ENCODE measurements around the gene ATP2A1. TPM values are rescaled to one million over a fixed set of nuclear protein-coding genes. Genes with fewer than 3 reads are reported as not detected.
A peak's percentile ranks its signal among the peaks of the same experiment; 100 is the strongest.

The ATP2A1 gene
- total and polyA plus RNA-seq, 2 of the 13 experiments (the other 11 are each of a cell fraction or from before 2014, with no cell fraction given) = 3.2 to 12.5 TPM

DNA sequence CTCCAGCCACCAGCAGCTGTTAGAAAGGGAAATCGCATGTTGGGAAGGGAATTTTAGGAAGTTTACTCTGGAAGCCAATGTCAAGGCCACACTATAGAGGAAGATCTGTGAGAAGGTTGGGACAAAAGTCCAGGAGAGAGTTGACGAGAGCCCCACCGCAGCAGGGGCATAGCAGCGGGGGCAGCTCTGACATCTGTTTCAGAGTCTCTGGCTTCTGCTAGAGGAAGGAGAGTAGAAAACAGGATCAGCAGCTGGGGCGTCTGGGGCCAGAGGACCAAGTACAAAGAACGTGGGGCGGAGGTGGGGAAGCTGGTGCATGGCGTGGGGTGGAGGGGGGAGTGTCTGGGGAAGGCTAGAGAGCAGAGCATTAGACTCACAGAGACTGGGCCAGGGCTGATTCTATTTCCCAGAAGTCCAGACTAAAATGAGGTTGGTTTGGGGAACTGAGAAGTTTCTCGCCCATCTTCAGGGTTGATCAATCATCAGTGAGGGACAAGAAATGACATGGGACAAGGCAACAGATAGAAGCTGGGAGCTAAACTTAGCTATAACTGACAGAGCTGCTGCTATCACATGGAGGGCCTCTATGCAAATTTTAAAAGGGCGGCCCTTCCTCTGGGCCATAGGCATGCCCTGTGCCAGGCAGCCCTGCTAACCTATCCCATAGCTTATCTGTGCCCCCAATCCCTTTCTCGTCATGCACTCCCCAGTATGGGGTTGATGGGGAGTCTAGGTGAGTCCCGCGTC, 45.5 kb downstream of the ATP2A1 start (continued):
- TF ChIP-seq, protein P1, sequence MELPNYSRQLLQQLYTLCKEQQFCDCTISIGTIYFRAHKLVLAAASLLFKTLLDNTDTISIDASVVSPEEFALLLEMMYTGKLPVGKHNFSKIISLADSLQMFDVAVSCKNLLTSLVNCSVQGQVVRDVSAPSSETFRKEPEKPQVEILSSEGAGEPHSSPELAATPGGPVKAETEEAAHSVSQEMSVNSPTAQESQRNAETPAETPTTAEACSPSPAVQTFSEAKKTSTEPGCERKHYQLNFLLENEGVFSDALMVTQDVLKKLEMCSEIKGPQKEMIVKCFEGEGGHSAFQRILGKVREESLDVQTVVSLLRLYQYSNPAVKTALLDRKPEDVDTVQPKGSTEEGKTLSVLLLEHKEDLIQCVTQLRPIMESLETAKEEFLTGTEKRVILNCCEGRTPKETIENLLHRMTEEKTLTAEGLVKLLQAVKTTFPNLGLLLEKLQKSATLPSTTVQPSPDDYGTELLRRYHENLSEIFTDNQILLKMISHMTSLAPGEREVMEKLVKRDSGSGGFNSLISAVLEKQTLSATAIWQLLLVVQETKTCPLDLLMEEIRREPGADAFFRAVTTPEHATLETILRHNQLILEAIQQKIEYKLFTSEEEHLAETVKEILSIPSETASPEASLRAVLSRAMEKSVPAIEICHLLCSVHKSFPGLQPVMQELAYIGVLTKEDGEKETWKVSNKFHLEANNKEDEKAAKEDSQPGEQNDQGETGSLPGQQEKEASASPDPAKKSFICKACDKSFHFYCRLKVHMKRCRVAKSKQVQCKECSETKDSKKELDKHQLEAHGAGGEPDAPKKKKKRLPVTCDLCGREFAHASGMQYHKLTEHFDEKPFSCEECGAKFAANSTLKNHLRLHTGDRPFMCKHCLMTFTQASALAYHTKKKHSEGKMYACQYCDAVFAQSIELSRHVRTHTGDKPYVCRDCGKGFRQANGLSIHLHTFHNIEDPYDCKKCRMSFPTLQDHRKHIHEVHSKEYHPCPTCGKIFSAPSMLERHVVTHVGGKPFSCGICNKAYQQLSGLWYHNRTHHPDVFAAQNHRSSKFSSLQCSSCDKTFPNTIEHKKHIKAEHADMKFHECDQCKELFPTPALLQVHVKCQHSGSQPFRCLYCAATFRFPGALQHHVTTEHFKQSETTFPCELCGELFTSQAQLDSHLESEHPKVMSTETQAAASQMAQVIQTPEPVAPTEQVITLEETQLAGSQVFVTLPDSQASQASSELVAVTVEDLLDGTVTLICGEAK (IDR thresholded peaks at IDR 0.05) = no peak
- TF ChIP-seq, protein P1 (CRISPR knock-in tag; IDR thresholded peaks at IDR 0.05) = peak; percentile 16; the same call in 1 of the 2 replicates
- TF ChIP-seq KAT7 (CRISPR knock-in tag; IDR thresholded peaks at IDR 0.05; ENCODE audit: borderline replicate concordance) (peak; percentile 80; the same call in 1 of the 2 replicates), NFE2L1 (CRISPR knock-in tag; IDR thresholded peaks at IDR 0.05; ENCODE audit: borderline replicate concordance) (no peak), ZNF367 (CRISPR knock-in tag; IDR thresholded peaks at IDR 0.05; ENCODE audit: borderline replicate concordance) (no peak), KDM1A (CRISPR knock-in tag; IDR thresholded peaks at IDR 0.05) (no peak; the same call in 1 of the 2 replicates), HMG20A (CRISPR knock-in tag; IDR thresholded peaks at IDR 0.05; ENCODE audit: borderline replicate concordance) (peak; percentile 64; the same call in 1 of the 2 replicates), ZNF558 (CRISPR knock-in tag; IDR thresholded peaks at IDR 0.05; ENCODE audit: borderline replicate concordance) (no peak), ASH2L (IDR thresholded peaks at IDR 0.05; ENCODE audit: insufficient read length, low read depth, low read length) (no peak), REST (IDR thresholded peaks at IDR 0.05; ENCODE audit: borderline replicate concordance in 1 of 2, low read depth in 1 of 2, low read length in 2 of 2) (peak in 1 of 2 experiments; percentile 55; a peak in 1 of 4 replicates), KLF12 (CRISPR knock-in tag; IDR thresholded peaks at IDR 0.05; ENCODE audit: borderline replicate concordance) (peak; percentile 38; the same call in 1 of the 2 replicates), ZNF670 (CRISPR knock-in tag; IDR thresholded peaks at IDR 0.05; ENCODE audit: borderline replicate concordance) (0 out of 2 replicates have a peak, but pooled peaks have one; percentile 18)
- TF ChIP-seq, protein P2, sequence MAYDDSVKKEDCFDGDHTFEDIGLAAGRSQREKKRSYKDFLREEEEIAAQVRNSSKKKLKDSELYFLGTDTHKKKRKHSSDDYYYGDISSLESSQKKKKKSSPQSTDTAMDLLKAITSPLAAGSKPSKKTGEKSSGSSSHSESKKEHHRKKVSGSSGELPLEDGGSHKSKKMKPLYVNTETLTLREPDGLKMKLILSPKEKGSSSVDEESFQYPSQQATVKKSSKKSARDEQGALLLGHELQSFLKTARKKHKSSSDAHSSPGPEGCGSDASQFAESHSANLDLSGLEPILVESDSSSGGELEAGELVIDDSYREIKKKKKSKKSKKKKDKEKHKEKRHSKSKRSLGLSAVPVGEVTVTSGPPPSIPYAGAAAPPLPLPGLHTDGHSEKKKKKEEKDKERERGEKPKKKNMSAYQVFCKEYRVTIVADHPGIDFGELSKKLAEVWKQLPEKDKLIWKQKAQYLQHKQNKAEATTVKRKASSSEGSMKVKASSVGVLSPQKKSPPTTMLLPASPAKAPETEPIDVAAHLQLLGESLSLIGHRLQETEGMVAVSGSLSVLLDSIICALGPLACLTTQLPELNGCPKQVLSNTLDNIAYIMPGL (CRISPR knock-in tag; IDR thresholded peaks at IDR 0.05; ENCODE audit: borderline replicate concordance in 1 of 2, low read depth in 1 of 2) = peak in 1 of 2 experiments; percentile 31; a peak in 1 of 4 replicates

Measured in HepG2 (cell line).